ENCODE data around the gene CARMIL1. TPM values are rescaled to one million over a fixed set of nuclear protein-coding genes. Genes with fewer than 3 reads are reported as not detected.

Gene CARMIL1
- total and polyA plus RNA-seq, 2 of the 8 experiments (the other 6 are each of a cell fraction or from before 2014, with no cell fraction given) = 20.3 to 40.4 TPM

DNA sequence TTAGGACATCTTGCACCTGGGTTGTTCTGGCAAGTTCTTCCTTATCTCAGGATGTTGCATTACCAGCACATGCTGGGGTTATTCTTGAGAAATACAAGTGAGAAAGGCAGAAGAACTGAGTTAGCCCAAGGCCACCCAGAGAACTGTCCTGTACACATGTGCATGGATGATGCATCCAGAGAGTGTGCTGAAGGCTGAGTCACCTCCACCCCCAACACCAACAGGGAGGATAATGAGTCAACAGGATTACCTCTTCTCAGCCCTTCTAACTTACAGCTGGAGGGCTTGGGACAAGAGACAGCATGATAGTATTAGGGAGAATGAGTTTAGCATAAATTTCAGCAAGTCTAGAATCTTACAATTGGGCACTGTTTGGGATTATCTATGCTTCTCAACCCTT lies 381.3 kb downstream of the CARMIL1 start:
- POLR2A ChIA-PET (ENCODE audit: partially characterized antibody) = no interaction called here
- Histone ChIP-seq H2AFZ (ENCODE audit: low read length) (no peak overlapping the region), H3K14ac (ENCODE audit: insufficient read length) (no peak overlapping the region), H3K79me1 (ENCODE audit: low read depth, low read length) (no peaks in the 10 kb centered on the region), H3K9me3 (ENCODE audit: insufficient read depth in 2 of 2, low read depth in 1 of 2, low read length in 1 of 2) (no peaks in the 10 kb centered on the region), H4K20me1 (replicated peaks in 1 of 2; ENCODE audit: control insufficient read depth in 1 of 2, insufficient read depth in 2 of 2, low read length in 2 of 2) (no peaks in the 10 kb centered on the region), H3K18ac (ENCODE audit: extremely low read depth, low read length) (no peak overlapping the region), H3K27me3 (replicated peaks in 1 of 4; ENCODE audit: control insufficient read depth in 3 of 4, extremely low read depth in 1 of 4, insufficient read depth in 3 of 4, low read length in 3 of 4) (no peaks in the 10 kb centered on the region), H3K4me1 (replicated peaks in 1 of 4; ENCODE audit: control insufficient read depth in 3 of 4, insufficient read depth in 4 of 4, low read length in 3 of 4) (no peaks in the 10 kb centered on the region), H4K8ac (ENCODE audit: extremely low read depth, insufficient read depth, low read length) (no peak overlapping the region), H2BK5ac (ENCODE audit: low read depth, low read length) (no peak overlapping the region), H2BK15ac (ENCODE audit: low read length) (no peak overlapping the region), H4K5ac (ENCODE audit: insufficient read length, low read depth, low read length) (no peak overlapping the region), H3K27ac (ENCODE audit: low read depth, low read length) (no peak overlapping the region), H3K79me2 (ENCODE audit: control insufficient read depth in 1 of 2, insufficient read depth in 2 of 2, low read length in 2 of 2) (no peaks in the 10 kb centered on the region), H3K9ac (replicated peaks in 1 of 4; ENCODE audit: extremely low read depth in 1 of 4, low read depth in 3 of 4, low read length in 3 of 4) (no peak overlapping the region), H3K36me3 (ENCODE audit: control insufficient read depth in 2 of 4, insufficient read depth in 4 of 4, low read length in 3 of 4) (no peaks in the 10 kb centered on the region), H2BK12ac (ENCODE audit: low read depth, low read length) (no peak overlapping the region), H3K4me3 (ENCODE audit: extremely low read depth in 1 of 4, insufficient read depth in 2 of 4, low read depth in 3 of 4, low read length in 4 of 4) (no peak overlapping the region), H2BK20ac (ENCODE audit: low read length) (no peak overlapping the region), H3K23ac (ENCODE audit: insufficient read length) (no peak overlapping the region), H4K91ac (replicated peaks; ENCODE audit: insufficient read length, low read length) (no peak overlapping the region), H2AK5ac (ENCODE audit: low read depth, low read length) (no peak overlapping the region), H3K4ac (replicated peaks; ENCODE audit: insufficient read length, low read depth, low read length) (no peak overlapping the region), H3K23me2 (ENCODE audit: low read depth, low read length) (no peaks in the 10 kb centered on the region), H2BK120ac (replicated peaks; ENCODE audit: low read depth, low read length) (no peak overlapping the region), H3K4me2 (ENCODE audit: insufficient read depth in 1 of 2, low read depth in 2 of 2, low read length in 2 of 2) (no peak overlapping the region), H3K56ac (replicated peaks; ENCODE audit: insufficient read length, low read depth, low read length) (no peak overlapping the region)
- FAIRE-seq (no peak), DNase-seq (ENCODE audit: low read depth in 1 of 2, low spot score in 2 of 2) (no peak)
- TF ChIP-seq BRCA1 (IDR thresholded peaks at IDR 0.05; ENCODE audit: low read depth, low read length) = no peak
- peak; percentile 68 for TF ChIP-seq BACH1 (IDR thresholded peaks at IDR 0.05; ENCODE audit: low read length)
- CTCF ChIA-PET (ENCODE audit: partially characterized antibody) = interaction anchor here (1.1 to 1.6 kb wide), 2 partner anchors 10 to 59 kb away, joined by 3 to 4 read pairs; no protein-coding TSS in a partner anchor

Measured in H1 (cell line).